Fibroblast of skin of left biceps (primary cell): ENCODE measurements around the gene NR4A1.

ENCODE experiments used
- DNase-seq, 2 experiments: peaks; one replicate each; pipeline ENCODE4 v3.0.0-alpha.2; 2013; ENCODE audit warnings: low read depth in 2 of 2

NR4A1 gene

DNA sequence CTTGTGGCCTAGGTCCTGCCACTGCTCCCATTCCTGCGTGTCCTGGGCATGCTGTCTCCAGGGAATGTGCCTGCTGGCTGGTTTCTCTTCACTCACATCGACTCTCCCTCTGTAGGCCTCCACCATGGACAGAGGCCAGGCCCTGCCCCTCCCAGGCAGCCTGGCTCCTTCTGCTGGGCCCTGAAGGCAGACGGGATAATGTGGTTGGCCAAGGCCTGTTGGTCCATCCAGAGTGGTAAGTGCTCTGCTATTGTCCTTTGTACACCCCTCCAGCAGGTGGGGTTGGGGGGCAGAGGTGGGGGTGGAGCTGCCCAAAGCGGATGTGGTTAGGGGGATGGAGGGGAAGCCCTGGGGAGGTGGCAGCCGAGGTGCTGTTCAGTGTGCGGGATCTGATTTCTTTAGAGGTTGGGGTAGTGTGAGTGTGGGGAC, 9.5 kb upstream of the NR4A1 start:
- no peak for DNase-seq

GRCh38 chr12:52042706-52043385, 8.4 kb upstream of the NR4A1 start:
- DNase-seq = no peak

GRCh38 chr12:52043386-52044212, 7.6 kb upstream of the NR4A1 start:
- DNase-seq = no peak

GRCh38 chr12:52044292-52044983, 6.8 kb upstream of the NR4A1 start:
- DNase-seq = peak in 1 of 2 experiments; percentile 45

DNA sequence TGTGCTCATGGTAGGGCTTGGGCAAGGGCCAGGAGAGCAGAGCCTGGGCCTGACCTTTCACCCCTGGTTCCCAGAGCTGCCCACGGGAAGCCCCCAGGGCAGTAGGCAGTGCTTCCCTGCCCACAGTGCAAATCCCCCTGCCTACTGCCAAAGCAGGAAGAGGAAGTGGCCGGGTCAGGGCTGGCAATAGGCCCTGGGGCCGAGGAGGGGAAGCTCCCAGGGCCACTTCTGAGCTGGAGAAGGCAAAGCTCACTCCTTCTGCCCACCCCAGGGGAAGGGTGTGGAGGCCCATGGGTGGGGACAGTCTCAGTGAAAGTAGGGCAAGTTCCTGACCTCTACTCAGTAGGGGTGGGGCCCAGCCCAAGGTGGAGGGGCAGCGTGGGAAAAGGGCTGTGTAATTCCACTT, 5.4 kb upstream of the NR4A1 start:
- no peak for DNase-seq

GRCh38 chr12:52046859-52047258, 4.4 kb upstream of the NR4A1 start:
- no peak for DNase-seq

DNA sequence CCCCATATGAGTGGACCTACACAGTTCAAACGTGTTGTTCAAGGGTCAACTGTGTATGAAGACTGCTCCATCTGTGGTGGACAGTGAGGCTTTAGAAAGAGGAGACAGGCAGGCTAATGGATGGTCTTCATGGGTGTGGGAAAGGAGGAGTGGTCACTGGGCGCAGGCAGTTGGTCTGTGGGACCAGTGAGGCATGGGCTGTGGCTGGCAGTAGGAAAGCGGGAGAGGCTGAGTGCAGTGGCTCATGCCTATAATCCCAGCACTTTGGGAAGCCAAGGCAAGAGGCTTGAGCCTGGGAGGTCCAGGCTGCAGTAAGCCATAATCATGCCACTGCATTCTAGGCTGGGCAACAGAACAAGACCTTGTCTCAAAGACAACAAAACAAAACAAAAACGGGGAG, 2.0 kb upstream of the NR4A1 start:
- no peak for DNase-seq

GRCh38 chr12:52049688-52050087, 1.6 kb upstream of the NR4A1 start:
- DNase-seq = no peak

GRCh38 chr12:52050116-52050757, 1.0 kb upstream of the NR4A1 start:
- DNase-seq = no peak

GRCh38 chr12:52052468-52053186, 1.4 kb downstream of the NR4A1 start:
- no peak for DNase-seq

GRCh38 chr12:52053536-52054209, 2.4 kb downstream of the NR4A1 start:
- no peak for DNase-seq

DNA sequence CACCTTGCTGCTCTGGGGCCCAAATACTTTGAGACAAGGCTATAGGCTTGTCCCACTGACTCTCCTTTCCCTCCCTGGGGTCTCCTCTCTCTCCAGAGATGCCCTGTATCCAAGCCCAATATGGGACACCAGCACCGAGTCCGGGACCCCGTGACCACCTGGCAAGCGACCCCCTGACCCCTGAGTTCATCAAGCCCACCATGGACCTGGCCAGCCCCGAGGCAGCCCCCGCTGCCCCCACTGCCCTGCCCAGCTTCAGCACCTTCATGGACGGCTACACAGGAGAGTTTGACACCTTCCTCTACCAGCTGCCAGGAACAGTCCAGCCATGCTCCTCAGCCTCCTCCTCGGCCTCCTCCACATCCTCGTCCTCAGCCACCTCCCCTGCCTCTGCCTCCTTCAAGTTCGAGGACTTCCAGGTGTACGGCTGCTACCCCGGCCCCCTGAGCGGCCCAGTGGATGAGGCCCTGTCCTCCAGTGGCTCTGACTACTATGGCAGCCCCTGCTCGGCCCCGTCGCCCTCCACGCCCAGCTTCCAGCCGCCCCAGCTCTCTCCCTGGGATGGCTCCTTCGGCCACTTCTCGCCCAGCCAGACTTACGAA, 3.1 kb downstream of the NR4A1 start:
- no peak for DNase-seq

DNA sequence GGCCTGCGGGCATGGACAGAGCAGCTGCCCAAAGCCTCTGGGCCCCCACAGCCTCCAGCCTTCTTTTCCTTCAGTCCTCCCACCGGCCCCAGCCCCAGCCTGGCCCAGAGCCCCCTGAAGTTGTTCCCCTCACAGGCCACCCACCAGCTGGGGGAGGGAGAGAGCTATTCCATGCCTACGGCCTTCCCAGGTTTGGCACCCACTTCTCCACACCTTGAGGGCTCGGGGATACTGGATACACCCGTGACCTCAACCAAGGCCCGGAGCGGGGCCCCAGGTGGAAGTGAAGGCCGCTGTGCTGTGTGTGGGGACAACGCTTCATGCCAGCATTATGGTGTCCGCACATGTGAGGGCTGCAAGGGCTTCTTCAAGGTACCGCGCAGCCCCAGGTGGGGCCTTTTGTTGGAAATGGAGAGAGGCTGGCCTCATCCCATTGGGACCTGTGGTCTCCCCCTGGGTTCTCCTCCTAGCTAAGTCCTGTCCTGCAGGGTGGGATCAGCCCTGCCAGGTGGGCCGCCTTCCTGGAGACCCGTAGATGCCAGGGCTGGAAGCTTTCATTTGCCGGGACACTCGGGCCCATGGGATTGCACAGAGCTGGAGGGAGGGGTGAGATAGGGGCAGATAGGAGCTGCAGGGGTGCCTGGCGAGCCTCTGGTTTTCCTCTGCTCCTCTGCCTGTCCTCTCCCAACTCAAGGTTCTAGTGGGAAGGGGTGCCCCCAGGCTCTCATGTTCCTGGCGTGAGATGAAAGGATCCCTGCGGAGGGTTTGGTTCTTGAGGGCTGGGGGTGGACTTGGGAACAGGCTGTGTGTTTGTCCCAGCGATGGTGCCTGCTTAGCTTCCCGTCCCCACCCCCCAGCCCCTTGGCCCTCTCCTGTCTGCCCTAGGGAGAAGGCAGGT, 3.8 kb downstream of the NR4A1 start:
- no peak for DNase-seq

GRCh38 chr12:52055731-52056711, 4.8 kb downstream of the NR4A1 start:
- no peak for DNase-seq

DNA sequence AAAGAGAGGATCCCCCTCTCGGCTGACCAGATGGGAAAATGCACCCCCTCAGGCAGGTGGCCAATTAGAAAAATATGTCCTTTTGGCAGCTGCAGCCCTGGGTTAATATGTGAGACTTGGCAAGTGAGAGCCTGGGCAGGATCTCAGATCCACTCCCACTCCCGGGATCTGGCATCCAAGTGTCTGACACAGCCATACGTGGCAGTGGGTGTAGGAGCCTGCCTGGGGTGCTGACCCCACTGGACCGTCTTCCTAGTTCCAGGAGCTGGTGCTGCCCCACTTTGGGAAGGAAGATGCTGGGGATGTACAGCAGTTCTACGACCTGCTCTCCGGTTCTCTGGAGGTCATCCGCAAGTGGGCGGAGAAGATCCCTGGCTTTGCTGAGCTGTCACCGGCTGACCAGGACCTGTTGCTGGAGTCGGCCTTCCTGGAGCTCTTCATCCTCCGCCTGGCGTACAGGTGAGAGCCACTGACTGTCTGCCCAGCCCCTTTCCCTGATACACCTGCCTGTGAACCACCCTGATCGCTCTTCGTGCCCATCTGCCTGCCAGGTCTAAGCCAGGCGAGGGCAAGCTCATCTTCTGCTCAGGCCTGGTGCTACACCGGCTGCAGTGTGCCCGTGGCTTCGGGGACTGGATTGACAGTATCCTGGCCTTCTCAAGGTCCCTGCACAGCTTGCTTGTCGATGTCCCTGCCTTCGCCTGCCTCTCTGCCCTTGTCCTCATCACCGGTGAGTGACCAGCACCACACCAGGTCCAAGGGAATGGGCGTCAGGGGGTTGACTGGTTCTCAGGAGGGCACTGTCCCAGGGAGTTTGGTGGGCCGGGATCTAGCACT, 5.8 kb downstream of the NR4A1 start:
- DNase-seq = no peak

- DNase-seq = no peak
Observed at GRCh38 chr12:52057638-52058576, 6.7 kb downstream of the NR4A1 start.
